ENCODE results near the gene MRPL39. TPM values are rescaled to one million over a fixed set of nuclear protein-coding genes. Genes with fewer than 3 reads are reported as not detected.

Gene MRPL39
- total and polyA plus RNA-seq, 9 of the 15 experiments (the other 6 are each of a cell fraction or from before 2014, with no cell fraction given): 65.4 to 247 (median 105) TPM

GRCh38 chr21:25635310-25635709, 28.0 kb upstream of the MRPL39 start:
- Histone ChIP-seq H3K27me3 (ENCODE audit: control insufficient read depth in 2 of 2, insufficient read depth in 2 of 2, low read length in 2 of 2) (peaks cover 12 to 17% of the 10 kb centered on the region in 2 experiments; a peak in 4 of 5 replicates), H3K9me1 (ENCODE audit: control insufficient read depth, insufficient read depth, low read length) (no peaks in the 10 kb centered on the region), H3K79me2 (ENCODE audit: control insufficient read depth, insufficient read depth, low read length) (no peaks in the 10 kb centered on the region), H3K4me3 (no peak overlapping the region), H3K36me3 (ENCODE audit: control insufficient read depth, insufficient read depth, low read length) (no peaks in the 10 kb centered on the region), H3K4me2 (ENCODE audit: insufficient read depth, low read length) (0 out of 2 replicates have a peak overlapping the region, but pooled peaks have one; percentile 23), H2AFZ (ENCODE audit: low read depth, low read length) (peak overlapping the region; percentile 63), H3K4me1 (replicated peaks in 1 of 2; ENCODE audit: control insufficient read depth in 2 of 2, insufficient read depth in 2 of 2, low read length in 2 of 2) (peaks cover 0 to 11% of the 10 kb centered on the region in 2 experiments; a peak in 3 of 5 replicates), H4K20me1 (replicated peaks; ENCODE audit: control insufficient read depth, insufficient read depth, low read length) (no peaks in the 10 kb centered on the region), H3K9me3 (replicated peaks; ENCODE audit: control insufficient read depth, insufficient read depth, low read depth, low read length) (no peaks in the 10 kb centered on the region; the same call in 1 of the 2 replicates), H3K9ac (ENCODE audit: insufficient read depth in 1 of 2, low read depth in 2 of 2, low read length in 2 of 2) (no peak overlapping the region), H3K27ac (ENCODE audit: extremely low read depth, low read depth, low read length) (no peak overlapping the region)
- ATAC-seq: peak; percentile 47
- 2% methylated on average over 8 of the region's 8 CpGs for WGBS (ENCODE audit: insufficient coverage, low coverage, missing lambda C conversion rate)
- DNase-seq (ENCODE audit: extremely low read depth in 1 of 4, low spot score in 3 of 4): peak in 2 of 4 experiments; percentile 20 to 25
- intact Hi-C loops (cut with micrococcal nuclease): no loop called here
- no peak for FAIRE-seq
- POLR2A ChIA-PET: interaction anchor here (0.6 kb wide), 1 partner anchor 10 kb away, joined by 3 read pairs; no protein-coding TSS in a partner anchor
- in situ Hi-C loops (cut with MboI): no loop called here
- TF ChIP-seq ZNF316 (IDR thresholded peaks at IDR 0.05) (peak; percentile 35), EHMT2 (IDR thresholded peaks at IDR 0.05) (0 out of 2 replicates have a peak, but pooled peaks have one; percentile 25), NFE2 (IDR thresholded peaks at IDR 0.05; ENCODE audit: low read depth) (peak; percentile 46; the same call in 1 of the 2 replicates), ZBTB40 (IDR thresholded peaks at IDR 0.05) (peak; percentile 56; the same call in 1 of the 2 replicates), ZBTB40 (CRISPR knock-in tag; IDR thresholded peaks at IDR 0.05) (no peak), ATF1 (CRISPR knock-in tag; IDR thresholded peaks at IDR 0.05) (no peak), ATF1 (tag; IDR thresholded peaks at IDR 0.05) (0 out of 2 replicates have a peak, but pooled peaks have one; percentile 21), C11orf30 (IDR thresholded peaks at IDR 0.05; ENCODE audit: low read depth) (peak; percentile 23; the same call in 1 of the 2 replicates), FOSL1 (tag; conservative IDR thresholded peaks at IDR 0.05) (peak; percentile 55), MTA1 (IDR thresholded peaks at IDR 0.05; ENCODE audit: borderline replicate concordance) (no peak)
- TF ChIP-seq, protein P1, sequence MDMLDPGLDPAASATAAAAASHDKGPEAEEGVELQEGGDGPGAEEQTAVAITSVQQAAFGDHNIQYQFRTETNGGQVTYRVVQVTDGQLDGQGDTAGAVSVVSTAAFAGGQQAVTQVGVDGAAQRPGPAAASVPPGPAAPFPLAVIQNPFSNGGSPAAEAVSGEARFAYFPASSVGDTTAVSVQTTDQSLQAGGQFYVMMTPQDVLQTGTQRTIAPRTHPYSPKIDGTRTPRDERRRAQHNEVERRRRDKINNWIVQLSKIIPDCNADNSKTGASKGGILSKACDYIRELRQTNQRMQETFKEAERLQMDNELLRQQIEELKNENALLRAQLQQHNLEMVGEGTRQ (CRISPR knock-in tag; IDR thresholded peaks at IDR 0.05): no peak
- TF ChIP-seq, protein P2, sequence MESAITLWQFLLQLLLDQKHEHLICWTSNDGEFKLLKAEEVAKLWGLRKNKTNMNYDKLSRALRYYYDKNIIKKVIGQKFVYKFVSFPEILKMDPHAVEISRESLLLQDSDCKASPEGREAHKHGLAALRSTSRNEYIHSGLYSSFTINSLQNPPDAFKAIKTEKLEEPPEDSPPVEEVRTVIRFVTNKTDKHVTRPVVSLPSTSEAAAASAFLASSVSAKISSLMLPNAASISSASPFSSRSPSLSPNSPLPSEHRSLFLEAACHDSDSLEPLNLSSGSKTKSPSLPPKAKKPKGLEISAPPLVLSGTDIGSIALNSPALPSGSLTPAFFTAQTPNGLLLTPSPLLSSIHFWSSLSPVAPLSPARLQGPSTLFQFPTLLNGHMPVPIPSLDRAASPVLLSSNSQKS (CRISPR knock-in tag; IDR thresholded peaks at IDR 0.05): no peak
- CTCF ChIA-PET (ENCODE audit: low intra/inter-chr PET ratio): no interaction called here
- no TSS peak for BruUV-seq (replicated peaks)
